K562 (cell line): ENCODE measurements around the gene HMGCL. TPM values are rescaled to one million over a fixed set of nuclear protein-coding genes. Genes with fewer than 3 reads are reported as not detected.

Experiments
- ATAC-seq: fragments of 200-7000 bp; cut with Tn5 transposase; 3 replicates; pipeline ENCODE4 v1.9.1; 2020; ENCODE audit warnings: moderate library complexity
- BruUV-seq: library from RNA; stranded (reverse); fragments of 400-500 nt; replicated peaks from 2 replicates; lab custom pipeline; 2021; lab: Mats Ljungman, UMichigan
- CTCF ChIA-PET: fragments of 300-600 bp; formaldehyde crosslinking; extraction: SDS; loops from one replicate; lab custom pipeline; 2021; ENCODE audit warnings: low intra/inter-chr PET ratio; lab: Yijun Ruan, JAX
- POLR2A ChIA-PET: fragments of 300-600, 350-650 bp; sonication (Branson Sonifier 250); formaldehyde crosslinking; extraction: SDS; loops from one replicate; lab custom pipeline; 2021; ENCODE audit warnings: antibody characterized with exemption, inconsistent platforms; lab: Yijun Ruan, JAX
- DNase-seq, 4 experiments: peaks; one replicate each; pipeline versions ENCODE4 v3.0.0 to v3.0.0-alpha.2; 2011 to 2018; ENCODE audit warnings: low spot score in 3 of 4, mixed read lengths in 3 of 4; ENCODE audit errors: extremely low read depth in 1 of 4
- FAIRE-seq: peaks from 2 replicates; lab custom pipeline; 2011; peaks lifted over from hg19 to GRCh38; lab: Jason Lieb, UNC
- H2AFZ ChIP-seq: 2 replicates; pipeline ENCODE4 v1.6.0; 2011; ENCODE audit warnings: low read depth, low read length, control low read depth, inconsistent platforms
- H3K27ac ChIP-seq: fragments of 200-600 bp; 3 replicates; pipeline ENCODE4 v1.8.0; 2011; ENCODE audit warnings: low read depth, mild to moderate bottlenecking, control low read depth, inconsistent platforms, low read length, moderate library complexity, mixed read lengths; ENCODE audit errors: extremely low read depth
- H3K27me3 ChIP-seq, 2 experiments: fragments of 300-600 bp in 1 of 2; 2 replicates in 1 of 2; 3 replicates in 1 of 2; pipeline versions ENCODE4 v1.6.0 to v1.8.0; 2011; ENCODE audit warnings: inconsistent platforms in 2 of 2, low read length in 2 of 2, mild to moderate bottlenecking in 1 of 2, mixed read lengths in 1 of 2, moderate library complexity in 1 of 2; ENCODE audit not compliant: control insufficient read depth in 2 of 2, insufficient read depth in 2 of 2
- H3K36me3 ChIP-seq: fragments of 300-600 bp; 3 replicates; pipeline ENCODE4 v1.8.0; 2011; ENCODE audit warnings: mild to moderate bottlenecking, low read length, inconsistent platforms; ENCODE audit not compliant: control insufficient read depth, insufficient read depth
- H3K4me1 ChIP-seq, 2 experiments: fragments of 200-600 bp in 1 of 2; replicated peaks in 1 of 2; 2 replicates in 1 of 2; 3 replicates in 1 of 2; pipeline versions ENCODE4 v1.5.1 to v1.8.0; 2011; ENCODE audit warnings: inconsistent platforms in 2 of 2, low read length in 2 of 2, mild to moderate bottlenecking in 1 of 2, mixed read lengths in 1 of 2, moderate library complexity in 1 of 2; ENCODE audit not compliant: control insufficient read depth in 2 of 2, insufficient read depth in 2 of 2
- H3K4me2 ChIP-seq: 2 replicates; pipeline ENCODE4 v1.6.1; 2011; ENCODE audit warnings: low read length, control low read depth, inconsistent platforms, mixed read lengths; ENCODE audit not compliant: insufficient read depth
- H3K4me3 ChIP-seq: fragments of 200-600 bp; sonication (generic), shearing (Covaris generic); 2 replicates; pipeline ENCODE4 v1.5.1; 2016; ENCODE audit warnings: control low read depth, inconsistent platforms
- H3K79me2 ChIP-seq: fragments of 200-600 bp; 3 replicates; pipeline ENCODE4 v1.8.0; 2011; ENCODE audit warnings: low read length, inconsistent platforms; ENCODE audit not compliant: control insufficient read depth, insufficient read depth
- H3K9ac ChIP-seq, 2 experiments: 2 replicates each; pipeline versions ENCODE4 v1.6.0 to v1.6.1; 2011; ENCODE audit warnings: low read depth in 2 of 2, low read length in 2 of 2, control low read depth in 1 of 2, inconsistent platforms in 1 of 2, mild to moderate bottlenecking in 1 of 2, mixed read lengths in 1 of 2; ENCODE audit not compliant: insufficient read depth in 1 of 2
- H3K9me1 ChIP-seq: one replicate; pipeline ENCODE4 v1.6.0; 2011; ENCODE audit warnings: inconsistent platforms, mild to moderate bottlenecking, low read length, moderate library complexity; ENCODE audit not compliant: control insufficient read depth, insufficient read depth
- H3K9me3 ChIP-seq: replicated peaks from 2 replicates; pipeline ENCODE4 v1.5.1; 2011; ENCODE audit warnings: low read depth, low read length, inconsistent platforms; ENCODE audit not compliant: control insufficient read depth, insufficient read depth
- H4K20me1 ChIP-seq: replicated peaks from 2 replicates; pipeline ENCODE4 v1.6.1; 2011; ENCODE audit warnings: low read length, inconsistent platforms, mixed read lengths; ENCODE audit not compliant: control insufficient read depth, insufficient read depth
- ADNP ChIP-seq: fragments of 200-800 bp; sonication (Bioruptor generic); IDR thresholded peaks from 2 replicates; pipeline ENCODE4 v1.6.1; 2016; ENCODE audit warnings: missing genetic modification characterization, missing compliant biosample characterization
- CBFA2T3 ChIP-seq: fragments of 450-650 bp; IDR thresholded peaks from 2 replicates; pipeline ENCODE4 v1.6.1; 2017
- RBM17 ChIP-seq: fragments of 200-400 bp; formaldehyde crosslinking; IDR thresholded peaks from 2 replicates; pipeline ENCODE4 v1.6.1; 2017; ENCODE audit warnings: low read depth, mild to moderate bottlenecking, low read length, borderline replicate concordance
- SMARCC2 ChIP-seq: fragments of 450-650 bp; IDR thresholded peaks from 2 replicates; pipeline ENCODE4 v1.6.1; 2017; ENCODE audit warnings: antibody characterized with exemption, moderate library complexity, mild to moderate bottlenecking, low read depth
- USF2 ChIP-seq: sonication (generic); formaldehyde crosslinking; IDR thresholded peaks from 2 replicates; pipeline ENCODE4 v1.5.0; 2020; ENCODE audit warnings: missing genetic modification reagents
- ZBTB1 ChIP-seq: sonication (generic); formaldehyde crosslinking; IDR thresholded peaks from 2 replicates; pipeline ENCODE4 v1.8.1; 2023; ENCODE audit warnings: missing genetic modification reagents, low read depth, mild to moderate bottlenecking, borderline replicate concordance
- WGBS: fragments of 100-300 bp; shearing (Covaris generic); methylation state at CpG from one replicate; pipeline ENCODE4 v1.1.6; 2016; ENCODE audit warnings: low coverage, mixed read lengths; ENCODE audit not compliant: insufficient coverage; ENCODE audit errors: missing lambda C conversion rate; 5-methylcytosine and 5-hydroxymethylcytosine counted together
- in situ Hi-C: fragments of 300-500 bp; cut with MboI; formaldehyde crosslinking; loops from 4 replicates; pipeline ENCODE4 v1.15.0; 2018; ENCODE audit warnings: inconsistent platforms, mixed read lengths
- intact Hi-C: fragments of 100-400 bp; cut with micrococcal nuclease; formaldehyde crosslinking; loops from 2 replicates; pipeline ENCODE4 v1.14.2; 2022
- polyA plus RNA-seq, 8 experiments: library from polyadenylated mRNA; depleted of rRNA in 4 of 8; stranded (reverse) in 5 of 8; unstranded in 3 of 8; fragments of >200 nt; fragmentation: Nextera tagmentation in 2 of 8; fragmentation: Illumina TruSeq in 1 of 8; extraction: Ambion mirVana in 2 of 8; extraction: Trizol in 1 of 8; gene quantifications; 2 replicates each; pipeline versions ENCODE4 v1.2.1 to v1.2.3, GENCODE V29; 2011 to 2014; ENCODE audit warnings: inconsistent platforms in 1 of 8, missing spikeins in 1 of 8
- total RNA-seq, 7 experiments: library from RNA; depleted of rRNA in 6 of 7; stranded (reverse); fragments of >200 nt in 6 of 7; fragmentation: Illumina TruSeq in 2 of 7; extraction: Trizol in 2 of 7; gene quantifications; 2 replicates each; pipeline versions ENCODE4 v1.2.1 to v1.2.3, GENCODE V29; 2011 to 2021; ENCODE audit warnings: low replicate concordance in 1 of 7
- TF ChIP-seq, protein P1 (sequence below): fragments of 450-650 bp; IDR thresholded peaks from 2 replicates; pipeline ENCODE4 v1.6.1; 2016; ENCODE audit warnings: missing biosample characterization, missing genetic modification characterization
- TF ChIP-seq, protein P2 (sequence below): fragments of 250-450 bp; sonication (Bioruptor Pico); IDR thresholded peaks from 2 replicates; pipeline ENCODE4 v1.4.0; 2020; ENCODE audit warnings: mild to moderate bottlenecking, moderate library complexity, borderline replicate concordance

Gene HMGCL
- total and polyA plus RNA-seq, 9 of the 15 experiments (the other 6 are each of a cell fraction or from before 2014, with no cell fraction given), result 18.0 to 82.2 (median 24.2) TPM

GRCh38 chr1:23823767-23824166 is 1.5 kb downstream of the HMGCL start:
- Histone ChIP-seq H3K4me2 (peak overlapping the region; percentile 100), H3K4me3 (peak overlapping the region; percentile 90; the same call in 1 of the 2 replicates), H3K9ac (peak overlapping the region; percentile 11 to 99; a peak in 3 of 4 replicates), H3K9me1 (no peaks in the 10 kb centered on the region), H3K27me3 (no peaks in the 10 kb centered on the region), H3K36me3 (no peaks in the 10 kb centered on the region; the same call in 2 of the 3 replicates), H3K79me2 (peaks cover 14% of the 10 kb centered on the region), H3K27ac (no peak overlapping the region), H2AFZ (no peak overlapping the region), H4K20me1 (no peaks in the 10 kb centered on the region), H3K4me1 (peaks cover 5 to 17% of the 10 kb centered on the region in 2 experiments; a peak in 4 of 5 replicates), H3K9me3 (no peaks in the 10 kb centered on the region)
- 42% methylated on average over 7 of the region's 7 CpGs for WGBS
- ATAC-seq (no peak), FAIRE-seq (no peak), DNase-seq (no peak)
- BruUV-seq, result no TSS peak
- CTCF ChIA-PET, result no interaction called here
- in situ Hi-C loops (no loop called here), intact Hi-C loops (no loop called here)
- no peak for TF ChIP-seq USF2
- no peak for TF ChIP-seq RBM17
- TF ChIP-seq ADNP (tag), result no peak
- TF ChIP-seq ZBTB1 (CRISPR knock-in tag), result no peak
- TF ChIP-seq, protein P1, sequence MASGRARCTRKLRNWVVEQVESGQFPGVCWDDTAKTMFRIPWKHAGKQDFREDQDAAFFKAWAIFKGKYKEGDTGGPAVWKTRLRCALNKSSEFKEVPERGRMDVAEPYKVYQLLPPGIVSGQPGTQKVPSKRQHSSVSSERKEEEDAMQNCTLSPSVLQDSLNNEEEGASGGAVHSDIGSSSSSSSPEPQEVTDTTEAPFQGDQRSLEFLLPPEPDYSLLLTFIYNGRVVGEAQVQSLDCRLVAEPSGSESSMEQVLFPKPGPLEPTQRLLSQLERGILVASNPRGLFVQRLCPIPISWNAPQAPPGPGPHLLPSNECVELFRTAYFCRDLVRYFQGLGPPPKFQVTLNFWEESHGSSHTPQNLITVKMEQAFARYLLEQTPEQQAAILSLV, result no peak
- no peak for TF ChIP-seq SMARCC2
- TF ChIP-seq, protein P2, sequence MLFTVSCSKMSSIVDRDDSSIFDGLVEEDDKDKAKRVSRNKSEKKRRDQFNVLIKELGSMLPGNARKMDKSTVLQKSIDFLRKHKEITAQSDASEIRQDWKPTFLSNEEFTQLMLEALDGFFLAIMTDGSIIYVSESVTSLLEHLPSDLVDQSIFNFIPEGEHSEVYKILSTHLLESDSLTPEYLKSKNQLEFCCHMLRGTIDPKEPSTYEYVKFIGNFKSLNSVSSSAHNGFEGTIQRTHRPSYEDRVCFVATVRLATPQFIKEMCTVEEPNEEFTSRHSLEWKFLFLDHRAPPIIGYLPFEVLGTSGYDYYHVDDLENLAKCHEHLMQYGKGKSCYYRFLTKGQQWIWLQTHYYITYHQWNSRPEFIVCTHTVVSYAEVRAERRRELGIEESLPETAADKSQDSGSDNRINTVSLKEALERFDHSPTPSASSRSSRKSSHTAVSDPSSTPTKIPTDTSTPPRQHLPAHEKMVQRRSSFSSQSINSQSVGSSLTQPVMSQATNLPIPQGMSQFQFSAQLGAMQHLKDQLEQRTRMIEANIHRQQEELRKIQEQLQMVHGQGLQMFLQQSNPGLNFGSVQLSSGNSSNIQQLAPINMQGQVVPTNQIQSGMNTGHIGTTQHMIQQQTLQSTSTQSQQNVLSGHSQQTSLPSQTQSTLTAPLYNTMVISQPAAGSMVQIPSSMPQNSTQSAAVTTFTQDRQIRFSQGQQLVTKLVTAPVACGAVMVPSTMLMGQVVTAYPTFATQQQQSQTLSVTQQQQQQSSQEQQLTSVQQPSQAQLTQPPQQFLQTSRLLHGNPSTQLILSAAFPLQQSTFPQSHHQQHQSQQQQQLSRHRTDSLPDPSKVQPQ (CRISPR knock-in tag), result no peak
- TF ChIP-seq CBFA2T3, result 0 out of 2 replicates have a peak, but pooled peaks have one; percentile 31
- POLR2A ChIA-PET, result interaction anchor here (1.2 to 3.3 kb wide), 3 partner anchors 10 to 46 kb away, joined by 6 to 12 read pairs (median 10); partner anchors contain the start of gene PITHD1
